ENCODE results near the gene H19.

H19 gene

GRCh38 chr11:1982873-1983600 is 14.6 kb downstream of the H19 start:
- DNase-seq = no peak

DNA sequence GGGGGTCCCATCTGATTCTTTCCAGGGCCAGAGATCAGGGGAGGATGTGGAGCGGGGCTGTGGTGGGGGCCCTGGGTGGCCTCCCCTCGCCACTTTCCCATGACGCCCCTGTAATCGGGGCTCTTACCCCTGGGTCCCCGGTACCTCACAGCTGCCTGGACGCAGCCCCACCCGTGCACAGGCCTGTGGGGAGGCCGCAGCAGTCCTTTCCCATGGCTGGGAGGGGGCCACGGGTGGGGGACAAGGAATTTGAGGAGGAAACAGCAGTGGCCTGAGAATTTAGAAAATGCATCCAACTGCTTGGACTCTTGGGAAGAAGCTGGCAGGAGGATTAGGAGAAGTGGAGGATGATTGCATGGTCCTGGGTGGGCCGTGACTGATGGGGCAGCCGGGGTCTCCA is 18.0 kb downstream of the H19 start:
- no peak for DNase-seq

DNA sequence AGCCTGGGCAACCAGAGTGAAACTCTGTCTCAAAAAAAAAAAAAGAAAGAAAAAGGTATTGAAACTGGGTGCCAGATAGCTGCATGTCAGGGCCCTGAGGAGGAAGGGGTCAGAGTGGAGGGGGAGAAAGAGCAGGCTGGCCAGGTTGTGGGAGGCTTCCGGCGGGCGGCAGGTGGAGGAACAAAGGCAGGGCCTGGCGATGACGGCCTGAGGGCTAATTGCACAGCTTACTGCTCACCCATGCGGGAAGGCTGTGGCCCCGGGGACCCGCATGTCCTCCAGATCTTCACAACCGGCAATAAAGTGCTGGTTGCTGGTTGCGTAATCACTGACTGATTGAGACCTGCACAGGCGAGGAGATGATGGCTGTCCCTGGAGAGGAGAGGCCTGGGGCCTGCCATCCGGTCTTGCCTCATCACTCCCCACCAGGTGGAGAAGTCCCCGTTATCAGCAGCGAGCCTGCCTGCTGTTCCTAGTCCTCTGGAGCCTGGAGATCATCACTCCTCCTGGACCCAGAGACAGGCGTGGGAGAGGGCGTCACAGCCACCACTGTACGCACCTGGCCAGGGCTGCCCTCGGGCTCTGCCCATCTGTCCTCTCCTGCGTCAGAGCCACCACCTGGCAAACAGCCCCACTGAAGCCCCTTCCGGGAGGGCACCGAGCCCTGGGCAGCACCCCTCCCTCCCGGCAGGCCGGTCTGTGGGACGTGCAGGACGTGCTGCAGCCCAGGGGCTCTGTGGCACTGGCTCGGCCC is 18.7 kb downstream of the H19 start:
- no peak for DNase-seq

DNA sequence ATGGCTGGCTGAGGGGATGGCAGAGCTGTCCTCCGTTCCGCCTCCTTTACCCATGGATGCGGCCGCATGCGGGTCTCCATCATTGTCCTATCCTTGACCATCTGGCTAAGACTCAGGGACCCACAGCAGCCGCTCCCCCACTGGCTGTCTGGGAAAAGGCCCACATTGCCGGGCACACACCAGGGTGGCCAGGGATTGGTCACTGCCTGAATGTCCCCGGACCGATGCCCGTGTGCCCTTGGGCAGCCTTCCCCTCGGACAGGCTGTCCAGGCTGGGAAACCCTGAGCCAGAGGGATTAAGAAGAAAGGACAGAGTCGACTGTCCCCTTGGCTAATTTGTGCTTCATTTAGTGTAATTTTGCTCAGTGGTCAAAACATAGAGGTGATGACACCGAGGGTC is 22.5 kb downstream of the H19 start:
- DNase-seq = no peak

DNA sequence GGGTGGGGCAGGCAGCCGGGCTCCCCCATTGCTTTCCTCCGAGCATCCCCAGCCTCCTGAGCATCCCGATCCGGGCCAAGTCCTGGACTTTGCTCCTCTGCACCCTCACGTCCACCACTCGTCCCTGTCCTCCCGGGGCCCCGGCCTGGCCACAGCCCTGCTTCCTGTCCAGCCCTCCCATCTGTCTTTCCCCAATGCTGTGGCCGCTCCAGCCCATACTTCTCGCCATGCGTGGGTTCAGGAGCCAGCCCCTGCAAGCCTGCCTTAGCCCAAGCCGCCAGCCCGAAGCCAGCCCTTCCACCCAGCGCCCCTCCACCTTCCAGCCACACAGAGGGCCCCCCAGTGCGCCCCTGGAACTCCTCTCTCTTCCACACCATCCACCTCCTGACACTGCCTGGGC is 26.7 kb downstream of the H19 start:
- DNase-seq = no peak

- DNase-seq = no peak
Measured at GRCh38 chr11:1969776-1970175, 27.9 kb downstream of the H19 start.

GRCh38 chr11:1969035-1969434 is 28.6 kb downstream of the H19 start:
- no peak for DNase-seq

GRCh38 chr11:1968454-1969002 is 29.1 kb downstream of the H19 start:
- no peak for DNase-seq

- DNase-seq = no peak
Measured at GRCh38 chr11:1967641-1968225, 29.9 kb downstream of the H19 start.

GRCh38 chr11:1966531-1966930 is 31.1 kb downstream of the H19 start:
- DNase-seq = no peak

- DNase-seq = no peak
Measured at GRCh38 chr11:1964955-1965354, 32.7 kb downstream of the H19 start.

DNA sequence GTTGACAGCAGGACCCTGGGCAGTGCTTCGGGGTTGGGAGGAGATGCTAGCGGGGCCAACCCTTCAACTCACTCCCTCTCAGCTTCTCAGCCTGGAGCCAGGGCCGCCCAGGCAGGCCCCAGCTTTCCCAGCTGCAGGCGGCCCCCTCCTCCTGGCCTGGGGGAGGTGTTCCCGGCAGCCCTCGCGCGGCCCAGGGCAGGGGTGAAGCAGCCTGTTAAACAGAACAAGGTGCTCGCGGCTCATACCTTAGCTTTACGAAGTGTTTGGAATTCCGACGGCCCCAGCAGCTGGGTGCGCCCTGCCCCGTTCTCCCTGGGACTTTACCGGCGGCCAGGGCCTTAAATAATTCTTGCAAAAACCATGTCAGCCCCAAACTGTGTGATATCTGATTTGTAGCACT is 33.3 kb downstream of the H19 start:
- no peak for DNase-seq

GRCh38 chr11:1963864-1964263 is 33.8 kb downstream of the H19 start:
- no peak for DNase-seq

DNA sequence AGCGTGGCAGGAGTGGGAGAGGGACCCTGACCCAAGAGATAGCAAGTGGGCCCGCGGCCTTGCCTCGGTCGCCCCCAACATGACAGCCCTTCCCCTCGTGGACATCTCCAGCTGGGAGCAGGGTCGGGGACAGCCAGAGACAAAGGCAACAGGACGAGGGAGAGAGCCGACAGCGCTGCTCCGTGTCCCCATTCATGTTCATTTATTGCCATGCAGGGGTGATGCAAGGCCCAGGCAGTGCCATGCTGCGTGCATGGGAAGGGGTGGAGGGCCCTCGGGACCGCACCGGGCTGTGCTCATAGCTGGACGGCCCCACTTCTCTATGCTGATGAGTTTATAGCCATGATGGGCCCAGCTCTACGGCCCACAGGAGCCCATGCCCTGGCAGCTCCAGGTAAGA is 37.9 kb downstream of the H19 start:
- DNase-seq = no peak

GRCh38 chr11:1958367-1958766 is 39.3 kb downstream of the H19 start:
- DNase-seq = no peak

DNA sequence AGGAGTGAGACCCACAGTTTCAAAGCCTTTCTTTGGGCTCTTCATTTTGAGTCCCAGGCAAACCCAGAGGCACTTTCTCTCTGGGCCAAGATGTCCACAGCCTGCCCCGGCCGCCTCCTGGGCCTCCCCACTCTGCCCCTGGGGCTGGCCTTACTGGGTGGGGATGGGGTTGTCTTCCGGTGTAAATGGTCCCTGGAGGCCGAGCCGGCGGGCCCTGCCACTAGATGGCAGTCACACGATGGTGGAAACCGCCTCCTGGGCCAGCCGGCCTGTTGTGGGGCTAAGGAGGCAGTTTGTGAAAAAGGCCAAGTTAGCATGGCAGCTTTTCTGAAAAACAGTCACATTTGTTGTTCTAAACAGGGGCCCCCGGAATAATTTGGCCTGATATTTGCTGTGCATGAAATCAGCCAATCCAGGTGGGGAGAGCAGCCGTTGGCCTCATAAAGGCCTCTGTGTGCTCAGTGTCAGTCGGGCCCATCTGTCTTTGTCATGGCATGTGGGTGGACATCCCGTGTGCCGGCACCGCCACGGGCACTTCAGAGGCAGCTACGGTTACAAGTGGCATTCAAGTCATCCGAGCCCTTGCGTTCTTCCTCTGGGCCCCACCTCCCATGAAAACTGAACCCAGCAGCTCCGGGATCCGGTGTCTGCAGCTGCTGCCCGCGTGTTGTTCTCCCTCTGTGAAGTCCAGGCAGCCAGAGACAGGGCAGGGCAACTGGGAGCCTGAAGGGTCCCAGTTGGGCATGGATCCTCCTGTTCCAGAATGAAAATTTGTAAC is 44.0 kb downstream of the H19 start:
- no peak for DNase-seq

DNA sequence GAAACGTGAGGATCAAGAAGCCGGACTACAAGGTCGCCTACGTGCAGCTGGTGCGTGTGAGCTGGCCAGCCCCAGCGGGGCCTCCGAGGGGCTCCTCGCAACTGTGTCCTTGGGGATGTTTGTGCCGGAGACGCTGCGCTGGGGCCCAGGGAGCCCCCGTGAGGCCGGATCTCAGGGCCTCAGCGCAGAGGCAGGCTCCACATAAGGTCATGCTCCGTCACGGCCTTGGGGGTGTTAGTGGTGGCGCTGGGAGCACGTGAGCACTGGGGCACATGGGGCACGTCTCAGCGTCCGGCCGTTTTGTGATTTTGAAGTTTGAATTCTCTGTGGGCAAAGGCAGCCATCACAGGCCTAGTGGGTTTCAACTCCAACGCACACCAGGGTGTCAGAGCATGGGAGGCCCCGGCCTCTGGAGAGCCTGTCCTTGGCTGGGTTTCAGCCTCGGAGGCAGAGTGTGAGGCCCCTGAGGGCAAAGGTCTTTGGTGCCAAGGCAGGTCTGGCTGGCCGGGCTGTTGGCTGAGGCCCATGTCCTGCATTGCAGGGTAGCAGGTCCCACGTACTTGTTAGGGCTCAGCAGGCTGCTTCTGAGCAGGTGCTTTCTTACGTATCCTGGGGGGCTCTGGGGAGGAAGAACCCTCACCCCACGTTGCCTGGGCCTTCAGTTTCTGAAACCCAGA is 44.7 kb downstream of the H19 start:
- no peak for DNase-seq

DNA sequence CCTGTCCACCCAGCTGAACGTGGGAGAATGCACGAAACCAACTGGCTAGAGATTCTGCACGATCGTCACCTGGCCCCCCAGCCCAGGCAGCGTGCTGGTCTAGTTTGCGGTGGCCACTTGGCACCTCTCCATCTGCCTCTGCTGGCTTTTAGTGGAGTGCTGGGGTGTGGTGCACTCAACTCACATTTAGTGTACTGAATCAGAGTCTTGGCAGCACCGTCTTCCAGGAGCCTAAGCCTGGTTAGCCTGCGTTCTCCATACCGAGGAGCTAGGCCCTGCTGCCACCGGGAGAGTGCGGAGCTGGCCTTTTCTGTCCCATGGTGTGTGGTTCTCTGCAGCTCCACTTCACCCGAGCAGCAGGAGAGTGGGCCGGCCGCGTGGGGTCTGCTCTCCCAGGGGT is 47.7 kb downstream of the H19 start:
- no peak for DNase-seq

DNA sequence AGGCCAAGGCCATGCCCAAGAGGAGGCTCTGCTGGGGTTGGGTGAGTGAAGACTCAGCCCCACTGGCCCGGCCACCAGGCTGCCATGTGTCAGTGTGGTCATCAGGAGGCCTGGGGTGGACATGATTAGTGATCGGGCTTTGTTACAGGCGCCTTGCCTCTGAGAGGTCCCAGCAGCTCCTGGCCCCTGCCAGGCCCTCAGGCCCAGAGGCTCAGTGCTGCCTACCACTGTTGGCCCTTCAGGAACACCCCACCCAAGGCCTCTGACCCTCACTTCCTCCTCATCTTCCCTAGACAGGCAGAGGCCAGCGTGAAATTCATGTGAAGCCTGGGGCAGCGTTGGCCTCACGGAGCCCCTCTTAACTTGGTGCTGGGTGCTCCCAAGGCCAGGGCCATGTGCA is 48.3 kb downstream of the H19 start:
- DNase-seq = no peak

DNA sequence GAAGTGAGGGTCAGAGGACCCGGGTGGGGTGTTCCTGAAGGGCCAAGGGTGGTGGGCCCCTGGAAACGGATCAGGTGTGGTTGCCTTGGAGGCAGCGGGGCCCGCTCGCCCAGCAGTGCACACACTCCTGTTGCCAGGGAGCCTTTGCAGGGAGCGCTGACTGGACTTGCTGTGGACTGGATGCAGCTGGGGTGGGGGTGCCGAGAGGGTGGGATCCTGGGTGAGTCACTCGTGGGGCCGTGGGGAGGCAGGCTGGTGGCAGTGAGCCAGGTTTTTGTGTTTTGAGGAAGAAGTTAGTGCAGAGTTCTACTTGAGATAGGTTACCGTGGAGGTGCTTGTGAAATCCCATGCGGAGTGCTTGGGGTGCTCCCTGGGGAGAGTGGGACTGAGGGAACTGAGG is 49.3 kb downstream of the H19 start:
- DNase-seq = no peak

DNA sequence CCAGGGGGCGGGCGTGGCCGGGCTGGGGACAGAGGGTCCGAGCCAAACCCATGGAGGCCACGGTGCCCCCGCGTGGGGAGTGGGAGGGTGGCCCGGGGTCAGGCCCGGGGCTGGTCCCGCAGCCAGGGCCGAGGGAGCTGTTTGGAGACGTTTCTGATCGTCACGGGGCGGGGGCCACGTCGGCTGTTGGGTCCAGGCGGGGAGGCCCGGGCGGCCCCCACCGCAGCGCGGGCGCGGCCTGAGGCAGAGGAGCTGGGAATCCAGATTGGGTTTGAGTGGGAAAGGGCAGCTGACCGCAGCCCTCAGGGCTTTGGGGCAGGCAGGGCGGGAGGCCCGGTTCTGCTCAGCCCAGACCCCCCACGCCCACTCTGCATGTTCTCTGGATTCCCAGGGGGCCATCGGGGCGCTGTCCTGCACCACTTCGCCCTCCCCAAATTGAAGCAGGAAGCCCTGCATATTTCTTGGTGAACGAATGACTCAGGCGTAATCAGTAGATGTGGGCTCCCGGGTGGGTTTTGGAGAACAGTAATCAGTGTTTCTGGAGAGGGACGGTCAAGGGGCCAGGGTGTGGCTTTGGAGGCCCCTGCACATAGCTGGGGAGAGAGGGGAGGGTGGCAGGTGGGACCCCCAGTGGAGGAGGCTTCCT is 49.9 kb downstream of the H19 start:
- DNase-seq = no peak

All from activated CD4-positive, CD25-positive, alpha-beta regulatory T cell (primary cell).